LNCAP (cell line): ENCODE data around the gene NFATC2.
A peak's percentile ranks its signal among the peaks of the same experiment; 100 is the strongest.

Experiments used
- TF ChIP-seq, protein P1 (sequence below): fragments of 450-650 bp; IDR thresholded peaks from 2 replicates; pipeline ENCODE4 v1.5.1; 2017; ENCODE audit warnings: mild to moderate bottlenecking

Gene NFATC2

DNA sequence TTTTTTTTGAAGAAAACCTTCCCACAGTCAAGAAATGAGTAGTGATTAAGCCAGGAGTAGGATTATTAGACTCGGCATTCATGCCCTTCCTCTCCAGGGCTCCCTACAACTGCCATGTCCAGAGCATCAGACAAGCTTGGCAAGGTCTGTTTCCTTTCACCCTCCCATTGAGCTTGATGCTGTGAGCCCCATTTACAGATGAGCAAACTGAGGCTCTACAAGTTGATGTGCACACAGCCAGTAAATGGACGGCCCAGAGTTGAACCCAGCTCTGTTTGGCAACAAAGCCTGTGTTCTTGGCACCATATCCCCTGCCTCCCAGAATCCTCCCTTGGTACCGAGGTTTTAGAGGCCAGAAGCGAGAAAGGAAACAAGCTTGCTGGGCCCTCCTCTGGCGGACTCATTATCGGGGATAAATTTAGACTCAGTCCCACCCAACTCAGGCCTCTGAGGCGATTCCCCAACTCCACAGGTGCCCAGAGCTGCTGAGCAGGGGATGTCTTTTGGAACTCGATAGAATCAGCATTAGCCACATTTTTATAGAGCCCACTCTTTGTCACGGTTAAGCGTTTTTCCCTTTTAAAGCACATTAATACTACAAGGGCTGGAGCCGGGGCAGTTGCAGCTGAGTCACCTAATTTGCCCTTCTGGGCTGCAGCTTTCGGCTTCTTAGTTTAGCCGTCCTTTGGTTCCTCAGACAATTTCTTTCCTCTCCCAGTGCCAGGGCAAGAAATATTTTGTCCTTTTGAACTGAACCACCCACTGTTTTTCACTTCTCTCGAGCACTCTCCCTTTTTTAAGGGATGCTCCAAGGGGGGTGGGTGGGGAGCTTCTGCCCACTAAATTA is 23.0 kb upstream of the NFATC2 start:
- TF ChIP-seq, protein P1, sequence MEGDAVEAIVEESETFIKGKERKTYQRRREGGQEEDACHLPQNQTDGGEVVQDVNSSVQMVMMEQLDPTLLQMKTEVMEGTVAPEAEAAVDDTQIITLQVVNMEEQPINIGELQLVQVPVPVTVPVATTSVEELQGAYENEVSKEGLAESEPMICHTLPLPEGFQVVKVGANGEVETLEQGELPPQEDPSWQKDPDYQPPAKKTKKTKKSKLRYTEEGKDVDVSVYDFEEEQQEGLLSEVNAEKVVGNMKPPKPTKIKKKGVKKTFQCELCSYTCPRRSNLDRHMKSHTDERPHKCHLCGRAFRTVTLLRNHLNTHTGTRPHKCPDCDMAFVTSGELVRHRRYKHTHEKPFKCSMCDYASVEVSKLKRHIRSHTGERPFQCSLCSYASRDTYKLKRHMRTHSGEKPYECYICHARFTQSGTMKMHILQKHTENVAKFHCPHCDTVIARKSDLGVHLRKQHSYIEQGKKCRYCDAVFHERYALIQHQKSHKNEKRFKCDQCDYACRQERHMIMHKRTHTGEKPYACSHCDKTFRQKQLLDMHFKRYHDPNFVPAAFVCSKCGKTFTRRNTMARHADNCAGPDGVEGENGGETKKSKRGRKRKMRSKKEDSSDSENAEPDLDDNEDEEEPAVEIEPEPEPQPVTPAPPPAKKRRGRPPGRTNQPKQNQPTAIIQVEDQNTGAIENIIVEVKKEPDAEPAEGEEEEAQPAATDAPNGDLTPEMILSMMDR, result no peak

DNA sequence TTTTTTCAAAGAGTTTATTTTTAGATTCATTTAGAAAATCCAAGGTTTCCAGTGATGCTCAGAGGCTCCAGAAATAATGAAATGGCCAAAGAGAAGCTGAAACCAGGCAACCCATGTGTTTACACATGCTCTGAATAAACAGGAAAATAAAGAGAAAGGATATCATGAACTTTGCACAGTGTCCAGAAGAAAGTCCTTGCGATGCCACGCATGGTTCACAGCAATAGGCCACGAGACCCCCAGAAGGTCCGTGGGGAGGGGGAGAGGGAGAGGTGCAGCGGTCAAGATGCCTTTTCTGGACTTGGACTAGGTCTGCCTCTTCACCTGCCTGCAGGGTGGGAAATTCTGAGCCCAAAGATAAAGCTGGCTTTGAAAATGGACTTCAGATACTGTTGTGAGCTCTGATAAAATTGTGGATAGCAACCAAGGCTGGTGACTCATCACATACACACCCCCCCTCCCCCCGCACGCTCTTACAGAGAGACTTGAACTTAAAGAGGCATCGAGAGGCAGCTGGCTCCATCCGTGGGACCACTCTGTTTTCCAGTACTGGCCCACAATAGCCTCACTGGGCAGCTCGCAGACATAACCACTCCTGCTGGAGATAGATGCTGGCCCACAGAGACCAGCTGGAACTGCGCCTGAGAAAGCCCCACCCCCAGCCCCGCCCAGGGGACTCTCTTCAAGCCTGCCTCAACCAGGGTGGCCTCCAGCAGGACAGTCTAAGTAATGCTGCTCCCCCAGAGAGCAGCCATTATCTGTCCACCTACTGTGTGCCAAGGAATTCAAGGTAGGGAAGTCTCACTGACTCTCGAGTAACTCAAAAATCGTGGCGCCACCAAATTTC is 21.2 kb upstream of the NFATC2 start:
- TF ChIP-seq, protein P1, result no peak

DNA sequence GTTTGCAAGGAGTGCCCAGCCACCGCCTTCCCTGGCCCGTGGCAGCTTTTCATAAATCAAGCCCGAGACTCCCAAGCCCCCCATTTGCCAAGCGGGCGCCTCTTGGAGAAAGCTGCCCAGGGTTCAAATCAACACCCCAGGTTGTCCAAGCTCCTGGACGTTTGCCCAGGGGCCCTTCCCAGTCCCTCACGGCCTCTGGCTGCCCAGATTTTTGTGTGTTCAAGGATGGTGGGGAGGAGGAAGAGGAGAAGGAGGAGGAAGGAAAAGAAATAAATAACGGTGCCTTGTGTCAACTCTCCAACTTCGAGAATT is 20.6 kb upstream of the NFATC2 start:
- TF ChIP-seq, protein P1, result no peak

DNA sequence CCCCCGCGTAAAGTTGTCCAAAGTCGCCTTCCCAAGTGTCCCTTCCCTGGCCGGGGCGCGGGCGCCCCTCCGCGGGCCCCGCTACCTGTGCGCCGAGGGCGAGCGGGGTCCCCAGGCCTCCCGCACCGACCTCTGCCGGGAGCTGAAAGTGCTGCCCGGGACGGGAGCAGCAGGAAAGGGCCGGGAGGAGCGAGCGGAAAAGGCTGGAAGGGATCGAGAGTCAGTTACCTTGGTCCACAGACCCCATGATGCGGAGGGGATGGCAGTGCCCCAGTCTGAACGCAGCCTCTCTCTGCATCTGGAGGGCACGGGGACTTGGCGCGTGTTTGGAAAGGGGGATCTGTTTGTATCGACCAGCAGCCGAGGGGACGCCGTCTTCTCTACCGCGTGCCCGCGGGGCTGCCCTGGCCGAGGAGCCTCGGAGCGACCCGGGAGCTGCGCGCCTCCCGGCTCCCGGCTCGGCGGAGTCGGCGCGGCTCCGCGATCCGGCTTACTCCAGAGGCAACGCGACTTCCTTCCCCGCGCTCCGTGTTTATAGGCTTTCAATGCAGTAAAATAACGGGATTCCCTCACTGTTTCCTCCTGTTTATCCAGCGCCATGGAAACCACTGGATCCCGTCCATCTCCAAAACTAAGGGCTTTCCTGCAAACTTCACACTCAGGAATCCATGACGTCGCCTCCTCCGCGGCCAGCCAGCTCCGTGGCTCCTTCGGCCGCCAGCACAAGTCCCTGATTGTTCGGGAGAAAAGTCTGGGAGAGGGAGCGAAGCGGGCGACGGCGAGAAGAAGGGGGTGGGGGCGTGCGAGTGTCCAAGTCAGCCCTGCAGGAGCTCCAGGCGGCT is 20.0 kb upstream of the NFATC2 start:
- TF ChIP-seq, protein P1, result peak; percentile 29

- TF ChIP-seq, protein P1, result no peak
Measured at GRCh38 chr20:51562027-51562331, 19.5 kb upstream of the NFATC2 start.

DNA sequence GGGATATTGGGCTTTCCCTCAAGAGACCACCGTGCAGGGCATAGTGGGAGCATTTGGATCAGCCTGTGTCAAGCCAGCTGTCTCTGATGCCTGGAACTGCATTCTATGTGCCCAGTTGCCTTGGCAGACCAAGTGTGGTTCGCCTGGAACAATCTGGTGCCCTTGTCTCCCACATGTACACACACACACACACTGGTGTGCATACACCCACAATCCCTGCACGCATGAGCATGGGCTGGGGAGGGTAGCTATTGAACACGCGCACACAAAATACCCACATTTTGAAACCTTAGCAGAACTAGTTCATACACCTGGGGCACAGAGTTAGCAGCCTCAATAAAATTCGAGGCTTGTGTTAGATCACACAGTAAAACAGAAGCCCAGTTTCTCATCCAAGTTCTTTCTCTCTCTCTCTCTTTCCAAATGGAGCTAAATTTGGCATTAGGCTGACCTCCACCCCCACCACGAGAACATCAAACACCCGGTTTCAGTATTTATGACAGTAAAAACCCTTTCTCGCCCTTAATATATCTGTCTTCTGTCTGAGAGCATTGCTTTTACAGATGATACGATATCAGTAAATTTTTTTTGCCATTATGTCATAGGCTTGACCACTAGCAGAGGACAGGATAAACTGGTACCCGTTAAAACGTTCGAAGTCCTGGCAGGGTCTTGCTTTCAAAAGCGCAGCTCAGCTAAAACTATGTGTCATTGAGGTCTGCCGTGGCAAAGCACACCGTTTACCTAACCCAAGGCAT is 18.2 kb upstream of the NFATC2 start:
- TF ChIP-seq, protein P1, result no peak

DNA sequence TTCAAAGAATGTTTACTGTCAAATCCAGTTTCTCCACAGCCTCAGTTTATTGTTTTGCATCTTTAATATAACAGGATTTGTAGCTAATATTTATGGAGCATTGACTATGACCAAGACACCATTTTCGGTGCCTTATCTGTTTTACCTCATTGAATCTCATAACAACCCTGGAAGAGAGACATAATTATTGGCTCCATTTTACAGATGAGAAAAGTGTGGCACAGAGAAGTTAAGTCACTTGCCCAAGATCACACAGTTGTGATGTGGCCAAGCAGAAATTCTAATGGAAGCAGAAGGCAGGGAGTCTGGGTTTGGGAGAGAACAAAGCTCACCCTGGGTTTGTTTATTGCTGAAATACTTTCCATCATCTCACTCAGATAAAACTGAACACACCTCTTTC is 17.5 kb upstream of the NFATC2 start:
- TF ChIP-seq, protein P1, result no peak
